Activated T-cell treated with anti-CD3 and anti-CD28 coated beads, Interleukin-2, amount 50 U/mL, for 24 hours (primary cell): Measurements from ENCODE around the gene MCF2.
A peak's percentile ranks its signal among the peaks of the same experiment; 100 is the strongest.
"Not testable (repeated sequence)": the region's sequence is repeated elsewhere in the genome, so short reads cannot be mapped to it uniquely, and the experiment has no call there.

Experiments
- DNase-seq: peaks from one replicate; pipeline ENCODE4 v3.0.0-alpha.2; 2020
- H3K27ac Mint-ChIP-seq: 2 replicates; pipeline ENCODE4 v1.8.0; 2020; ENCODE audit warnings: mild to moderate bottlenecking, mixed read lengths
- H3K27me3 Mint-ChIP-seq: 2 replicates; pipeline ENCODE4 v1.8.0; 2020; ENCODE audit warnings: mixed read lengths
- H3K36me3 Mint-ChIP-seq: 2 replicates; pipeline ENCODE4 v1.8.0; 2020; ENCODE audit warnings: low read depth, mixed read lengths
- H3K4me1 Mint-ChIP-seq: 2 replicates; pipeline ENCODE4 v1.8.0; 2020; ENCODE audit warnings: low read depth, mixed read lengths
- H3K4me3 Mint-ChIP-seq: 2 replicates; pipeline ENCODE4 v1.8.0; 2020; ENCODE audit warnings: mild to moderate bottlenecking, moderate library complexity, mixed read lengths
- H3K9me3 Mint-ChIP-seq: 2 replicates; pipeline ENCODE4 v1.8.0; 2020; ENCODE audit warnings: mixed read lengths

Gene MCF2

GRCh38 chrX:139691843-139692505 is 16.0 kb downstream of the MCF2 start:
- H3K36me3 Mint-ChIP-seq = no peaks in the 10 kb centered on the region
- peaks cover 25% of the 10 kb centered on the region for H3K27me3 Mint-ChIP-seq
- H3K27ac Mint-ChIP-seq = no peak overlapping the region
- no peak overlapping the region for H3K4me3 Mint-ChIP-seq
- H3K4me1 Mint-ChIP-seq = peaks cover 1% of the 10 kb centered on the region
- DNase-seq = no peak
- H3K9me3 Mint-ChIP-seq = no peaks in the 10 kb centered on the region

GRCh38 chrX:139691493-139691842 is 16.5 kb downstream of the MCF2 start:
- Mint-ChIP-seq H3K4me1 (peaks cover 1% of the 10 kb centered on the region), H3K36me3 (no peaks in the 10 kb centered on the region), H3K4me3 (peak overlapping the region; percentile 41), H3K27ac (no peak overlapping the region), H3K27me3 (peaks cover 28% of the 10 kb centered on the region), H3K9me3 (no peaks in the 10 kb centered on the region)
- no peak for DNase-seq

- H3K27ac Mint-ChIP-seq, H3K27me3 Mint-ChIP-seq, DNase-seq, H3K9me3 Mint-ChIP-seq, H3K36me3 Mint-ChIP-seq, H3K4me3 Mint-ChIP-seq, H3K4me1 Mint-ChIP-seq: not testable (repeated sequence)
Measured at GRCh38 chrX:139685175-139685574, 22.8 kb downstream of the MCF2 start.

GRCh38 chrX:139680356-139680755 is 27.6 kb downstream of the MCF2 start:
- no peak for DNase-seq
- Mint-ChIP-seq H3K27ac (no peak overlapping the region), H3K4me1 (no peaks in the 10 kb centered on the region), H3K36me3 (no peaks in the 10 kb centered on the region), H3K27me3 (peaks cover 23% of the 10 kb centered on the region), H3K4me3 (no peak overlapping the region), H3K9me3 (peaks cover 7% of the 10 kb centered on the region)

GRCh38 chrX:139647597-139647996 is 60.4 kb downstream of the MCF2 start:
- DNase-seq = no peak
- Mint-ChIP-seq H3K9me3 (no peaks in the 10 kb centered on the region), H3K27ac (no peak overlapping the region), H3K36me3 (no peaks in the 10 kb centered on the region), H3K4me1 (no peaks in the 10 kb centered on the region), H3K27me3 (peaks cover 6% of the 10 kb centered on the region), H3K4me3 (no peak overlapping the region)

- no peak overlapping the region for H3K27ac Mint-ChIP-seq
- H3K27me3 Mint-ChIP-seq = peaks cover 11% of the 10 kb centered on the region
- no peaks in the 10 kb centered on the region for H3K4me1 Mint-ChIP-seq
- no peak for DNase-seq
- H3K4me3 Mint-ChIP-seq = no peak overlapping the region
- H3K36me3 Mint-ChIP-seq = no peaks in the 10 kb centered on the region
- no peaks in the 10 kb centered on the region for H3K9me3 Mint-ChIP-seq
Measured at GRCh38 chrX:139642241-139642927, 65.6 kb downstream of the MCF2 start.

GRCh38 chrX:139640259-139640658 is 67.7 kb downstream of the MCF2 start:
- Mint-ChIP-seq H3K36me3 (no peaks in the 10 kb centered on the region), H3K4me3 (no peak overlapping the region), H3K27ac (no peak overlapping the region), H3K4me1 (no peaks in the 10 kb centered on the region), H3K27me3 (peaks cover 8% of the 10 kb centered on the region), H3K9me3 (no peaks in the 10 kb centered on the region)
- DNase-seq = no peak

- no peaks in the 10 kb centered on the region for H3K36me3 Mint-ChIP-seq
- H3K4me1 Mint-ChIP-seq = no peaks in the 10 kb centered on the region
- no peak overlapping the region for H3K4me3 Mint-ChIP-seq
- peaks cover 8% of the 10 kb centered on the region for H3K27me3 Mint-ChIP-seq
- H3K9me3 Mint-ChIP-seq = no peaks in the 10 kb centered on the region
- DNase-seq = no peak
- no peak overlapping the region for H3K27ac Mint-ChIP-seq
Measured at GRCh38 chrX:139639253-139639652, 68.7 kb downstream of the MCF2 start.

GRCh38 chrX:139600105-139600504 is 107.9 kb downstream of the MCF2 start:
- H3K27ac Mint-ChIP-seq = no peak overlapping the region
- H3K4me1 Mint-ChIP-seq = no peaks in the 10 kb centered on the region
- no peak overlapping the region for H3K4me3 Mint-ChIP-seq
- peaks cover 2% of the 10 kb centered on the region for H3K9me3 Mint-ChIP-seq
- H3K27me3 Mint-ChIP-seq = peaks cover 6% of the 10 kb centered on the region
- H3K36me3 Mint-ChIP-seq = no peaks in the 10 kb centered on the region
- DNase-seq = no peak

- Mint-ChIP-seq H3K4me1 (no peaks in the 10 kb centered on the region), H3K9me3 (peaks cover 2% of the 10 kb centered on the region), H3K4me3 (no peak overlapping the region), H3K27me3 (peaks cover 6% of the 10 kb centered on the region), H3K36me3 (no peaks in the 10 kb centered on the region), H3K27ac (no peak overlapping the region)
- no peak for DNase-seq
Measured at GRCh38 chrX:139596068-139596467, 111.9 kb downstream of the MCF2 start.

GRCh38 chrX:139585613-139586012 is 122.4 kb downstream of the MCF2 start:
- peaks cover 22% of the 10 kb centered on the region for H3K27me3 Mint-ChIP-seq
- no peak for DNase-seq
- H3K36me3 Mint-ChIP-seq = no peaks in the 10 kb centered on the region
- H3K4me1 Mint-ChIP-seq = no peaks in the 10 kb centered on the region
- H3K9me3 Mint-ChIP-seq = no peaks in the 10 kb centered on the region
- no peak overlapping the region for H3K27ac Mint-ChIP-seq
- H3K4me3 Mint-ChIP-seq = no peak overlapping the region

GRCh38 chrX:139581068-139581467 is 126.9 kb downstream of the MCF2 start:
- Mint-ChIP-seq H3K4me3 (no peak overlapping the region), H3K36me3 (no peaks in the 10 kb centered on the region), H3K27ac (no peak overlapping the region), H3K9me3 (no peaks in the 10 kb centered on the region), H3K4me1 (no peaks in the 10 kb centered on the region), H3K27me3 (peaks cover 33% of the 10 kb centered on the region)
- DNase-seq = no peak

- Mint-ChIP-seq H3K4me1 (no peaks in the 10 kb centered on the region), H3K4me3 (no peak overlapping the region), H3K27ac (no peak overlapping the region), H3K36me3 (no peaks in the 10 kb centered on the region), H3K9me3 (no peaks in the 10 kb centered on the region), H3K27me3 (peaks cover 25% of the 10 kb centered on the region)
- DNase-seq = no peak
Measured at GRCh38 chrX:139566981-139567380, 141.0 kb downstream of the MCF2 start.

GRCh38 chrX:139563251-139563650 is 144.7 kb downstream of the MCF2 start:
- H3K9me3 Mint-ChIP-seq = no peaks in the 10 kb centered on the region
- H3K27ac Mint-ChIP-seq = no peak overlapping the region
- no peak overlapping the region for H3K4me3 Mint-ChIP-seq
- H3K27me3 Mint-ChIP-seq = peaks cover 37% of the 10 kb centered on the region
- H3K4me1 Mint-ChIP-seq = no peaks in the 10 kb centered on the region
- no peak for DNase-seq
- no peaks in the 10 kb centered on the region for H3K36me3 Mint-ChIP-seq

GRCh38 chrX:139560221-139560620 is 147.7 kb downstream of the MCF2 start:
- H3K27me3 Mint-ChIP-seq = peaks cover 36% of the 10 kb centered on the region
- H3K4me1 Mint-ChIP-seq = no peaks in the 10 kb centered on the region
- no peaks in the 10 kb centered on the region for H3K9me3 Mint-ChIP-seq
- H3K4me3 Mint-ChIP-seq = no peak overlapping the region
- H3K36me3 Mint-ChIP-seq = no peaks in the 10 kb centered on the region
- no peak overlapping the region for H3K27ac Mint-ChIP-seq
- DNase-seq = no peak
